ENCODE measurements around the gene PLIN4.

Gene PLIN4

GRCh38 chr19:4554717-4555116, 36.4 kb upstream of the PLIN4 start:
- CTCF ChIA-PET, result no interaction called here

GRCh38 chr19:4553775-4554174, 35.5 kb upstream of the PLIN4 start:
- TF ChIP-seq PKNOX1 (IDR thresholded peaks at IDR 0.05), result no peak
- TF ChIP-seq FOXK2 (IDR thresholded peaks at IDR 0.05), result no peak
- no peak for TF ChIP-seq TARDBP (IDR thresholded peaks at IDR 0.05)
- no peak for TF ChIP-seq L3MBTL2 (conservative IDR thresholded peaks at IDR 0.05)
- TF ChIP-seq ELF4 (IDR thresholded peaks at IDR 0.05), result no peak
- no peak for TF ChIP-seq LEF1 (IDR thresholded peaks at IDR 0.05; ENCODE audit: borderline replicate concordance)
- no peak for TF ChIP-seq BHLHE40 (IDR thresholded peaks at IDR 0.05; ENCODE audit: borderline replicate concordance)
- TF ChIP-seq FOXA1 (IDR thresholded peaks at IDR 0.05), result no peak
- TF ChIP-seq FOXM1 (IDR thresholded peaks at IDR 0.05; ENCODE audit: borderline replicate concordance), result no peak
- ChIA-PET POLR2A (no interaction called here), CTCF (no interaction called here)
- DNase-seq (ENCODE audit: extremely low spot score), result no peak

More at GRCh38 chr19:4554717-4555116, 36.4 kb upstream of the PLIN4 start:
- no peak for DNase-seq (ENCODE audit: extremely low spot score)
- TF ChIP-seq L3MBTL2 (conservative IDR thresholded peaks at IDR 0.05) (no peak), PKNOX1 (IDR thresholded peaks at IDR 0.05) (no peak), NFRKB (IDR thresholded peaks at IDR 0.05) (no peak), CTBP1 (IDR thresholded peaks at IDR 0.05; ENCODE audit: borderline replicate concordance) (no peak), TARDBP (IDR thresholded peaks at IDR 0.05) (no peak), FOXK2 (IDR thresholded peaks at IDR 0.05) (no peak), HDGF (IDR thresholded peaks at IDR 0.05; ENCODE audit: borderline replicate concordance) (no peak), ELF4 (IDR thresholded peaks at IDR 0.05) (no peak), ARNT (IDR thresholded peaks at IDR 0.05) (no peak), SP1 (IDR thresholded peaks at IDR 0.05) (no peak), ZNF384 (IDR thresholded peaks at IDR 0.05) (no peak), BHLHE40 (IDR thresholded peaks at IDR 0.05; ENCODE audit: borderline replicate concordance) (no peak), FOXM1 (IDR thresholded peaks at IDR 0.05; ENCODE audit: borderline replicate concordance) (no peak)
- POLR2A ChIA-PET, result interaction anchor here (1.3 kb wide), 1 partner anchor 12 kb away, joined by 4 read pairs; no protein-coding TSS in a partner anchor

- ChIA-PET POLR2A (no interaction called here), CTCF (no interaction called here)
- no peak for DNase-seq (ENCODE audit: extremely low spot score)
- no peak for TF ChIP-seq FOXA1 (IDR thresholded peaks at IDR 0.05)
These were observed 34.9 kb upstream of the PLIN4 start for GRCh38 chr19:4553092-4553695.

GRCh38 chr19:4552525-4552819, 34.2 kb upstream of the PLIN4 start:
- no peak for DNase-seq (ENCODE audit: extremely low spot score)
- ChIA-PET CTCF (no interaction called here), POLR2A (no interaction called here)
- TF ChIP-seq FOXK2 (IDR thresholded peaks at IDR 0.05) (no peak), HDGF (IDR thresholded peaks at IDR 0.05; ENCODE audit: borderline replicate concordance) (no peak), CTBP1 (IDR thresholded peaks at IDR 0.05; ENCODE audit: borderline replicate concordance) (no peak), TARDBP (IDR thresholded peaks at IDR 0.05) (no peak), L3MBTL2 (conservative IDR thresholded peaks at IDR 0.05) (no peak), SP1 (IDR thresholded peaks at IDR 0.05) (no peak), NFRKB (IDR thresholded peaks at IDR 0.05) (no peak), ZNF384 (IDR thresholded peaks at IDR 0.05) (no peak)

GRCh38 chr19:4550479-4551050, 32.3 kb upstream of the PLIN4 start:
- DNase-seq (ENCODE audit: extremely low spot score), result no peak
- POLR2A ChIA-PET, result no interaction called here
- CTCF ChIA-PET, result no interaction called here
- TF ChIP-seq CTBP1 (IDR thresholded peaks at IDR 0.05; ENCODE audit: borderline replicate concordance) (no peak), NFRKB (IDR thresholded peaks at IDR 0.05) (no peak), SP1 (IDR thresholded peaks at IDR 0.05) (no peak), BHLHE40 (IDR thresholded peaks at IDR 0.05; ENCODE audit: borderline replicate concordance) (no peak), HDGF (IDR thresholded peaks at IDR 0.05; ENCODE audit: borderline replicate concordance) (no peak), PKNOX1 (IDR thresholded peaks at IDR 0.05) (no peak), TARDBP (IDR thresholded peaks at IDR 0.05) (no peak), ARNT (IDR thresholded peaks at IDR 0.05) (no peak), SUZ12 (IDR thresholded peaks at IDR 0.05) (no peak), FOXA1 (IDR thresholded peaks at IDR 0.05) (no peak), FOXM1 (IDR thresholded peaks at IDR 0.05; ENCODE audit: borderline replicate concordance) (no peak), LEF1 (IDR thresholded peaks at IDR 0.05; ENCODE audit: borderline replicate concordance) (no peak)

GRCh38 chr19:4550018-4550417, 31.7 kb upstream of the PLIN4 start:
- TF ChIP-seq NFRKB (IDR thresholded peaks at IDR 0.05) (no peak), FOXA1 (IDR thresholded peaks at IDR 0.05) (no peak), CTBP1 (IDR thresholded peaks at IDR 0.05; ENCODE audit: borderline replicate concordance) (no peak), TARDBP (IDR thresholded peaks at IDR 0.05) (no peak), SUZ12 (IDR thresholded peaks at IDR 0.05) (no peak), PKNOX1 (IDR thresholded peaks at IDR 0.05) (no peak), HDGF (IDR thresholded peaks at IDR 0.05; ENCODE audit: borderline replicate concordance) (no peak), ELF4 (IDR thresholded peaks at IDR 0.05) (no peak)
- DNase-seq (ENCODE audit: extremely low spot score), result no peak
- ChIA-PET POLR2A (no interaction called here), CTCF (no interaction called here)

Data from HEK293T (cell line).